NCI-H187 (cell line): ENCODE data around the gene GSC2.
A peak's percentile ranks its signal among the peaks of the same experiment; 100 is the strongest.

Experiments
- DNase-seq, 2 experiments: peaks; one replicate each; lab custom pipeline; 2025; lab: John Stamatoyannopoulos, UW

Gene GSC2

GRCh38 chr22:19149991-19150390, at the start of gene GSC2:
TSS of gene GSC2 (minus strand) at chr22:19150292. CDS start at chr22:19150283, 9 bp downstream.
- no peak for DNase-seq

GRCh38 chr22:19199479-19199878, 49.4 kb upstream of the GSC2 start:
- no peak for DNase-seq

- no peak for DNase-seq
Measured at GRCh38 chr22:19197997-19198865, 48.1 kb upstream of the GSC2 start.

GRCh38 chr22:19196841-19197612, 46.9 kb upstream of the GSC2 start:
- no peak for DNase-seq

GRCh38 chr22:19195796-19196731, 46.0 kb upstream of the GSC2 start:
- no peak for DNase-seq

GRCh38 chr22:19194766-19195536, 44.9 kb upstream of the GSC2 start:
- no peak for DNase-seq

- no peak for DNase-seq
Measured at GRCh38 chr22:19193879-19194278, 43.8 kb upstream of the GSC2 start.

- DNase-seq: no peak
Measured at GRCh38 chr22:19187716-19188563, 37.8 kb upstream of the GSC2 start.

GRCh38 chr22:19184276-19184997, 34.3 kb upstream of the GSC2 start:
- DNase-seq: no peak

- DNase-seq: no peak
Measured at GRCh38 chr22:19183216-19183615, 33.1 kb upstream of the GSC2 start.

- DNase-seq: no peak
Measured at GRCh38 chr22:19182472-19183157, 32.5 kb upstream of the GSC2 start.

GRCh38 chr22:19181786-19182471, 31.8 kb upstream of the GSC2 start:
- DNase-seq: no peak

GRCh38 chr22:19180740-19181410, 30.8 kb upstream of the GSC2 start:
- peak in 1 of 2 experiments; percentile 44 for DNase-seq

GRCh38 chr22:19180234-19180633, 30.1 kb upstream of the GSC2 start:
- DNase-seq: no peak

GRCh38 chr22:19179497-19180048, 29.5 kb upstream of the GSC2 start:
- DNase-seq: peak in 1 of 2 experiments; percentile 38

GRCh38 chr22:19178657-19179496, 28.8 kb upstream of the GSC2 start, which contains the start of gene SLC25A1:
TSS of gene SLC25A1 (minus strand) at chr22:19178736. CDS start at chr22:19178673, 63 bp downstream.
- DNase-seq: peak; percentile 25 to 55
